Measurements from ENCODE around the gene NCOR2. TPM values are rescaled to one million over a fixed set of nuclear protein-coding genes. Genes with fewer than 3 reads are reported as not detected.
A peak's percentile ranks its signal among the peaks of the same experiment; 100 is the strongest.

Gene NCOR2
- total RNA-seq, 1 donor from 2014 or later, result 32.9 TPM

DNA sequence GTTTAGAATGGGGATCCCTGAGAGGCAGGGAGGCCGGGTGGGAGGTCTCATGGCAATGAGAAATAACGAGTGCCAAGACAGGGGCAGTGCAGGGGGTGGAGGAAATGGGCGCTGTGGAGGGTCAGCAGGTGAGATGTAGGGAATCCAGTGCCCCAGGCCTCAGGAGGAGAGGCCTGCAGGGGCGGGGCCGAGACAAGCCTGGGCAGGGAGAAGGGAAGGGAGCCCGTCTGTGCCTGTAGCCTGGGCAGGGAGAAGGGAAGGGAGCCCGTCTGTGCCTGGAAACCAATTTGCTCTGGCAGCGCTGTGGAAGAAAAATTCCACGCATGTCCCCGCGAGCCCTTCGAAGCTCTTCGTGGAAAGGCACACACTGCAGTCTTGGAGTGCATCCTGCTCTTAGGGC lies 10.6 kb upstream of the NCOR2 start:
- Histone ChIP-seq H3K9me3 (ENCODE audit: control insufficient read depth in 3 of 3, low read length in 3 of 3) (peaks cover 0 to 5% (median 2%) of the 10 kb centered on the region in 3 donors), H3K36me3 (ENCODE audit: control insufficient read depth in 3 of 3, insufficient read depth in 3 of 3, low read length in 3 of 3) (no peaks in the 10 kb centered on the region), H3K9ac (ENCODE audit: low read depth in 1 of 3, low read length in 3 of 3) (no peak overlapping the region), H3K27me3 (ENCODE audit: control insufficient read depth in 3 of 3, insufficient read depth in 3 of 3, low read length in 3 of 3) (no peaks in the 10 kb centered on the region), H3K4me3 (ENCODE audit: low read length in 3 of 3) (no peak overlapping the region), H3K4me1 (ENCODE audit: control insufficient read depth in 3 of 3, insufficient read depth in 3 of 3, low read length in 3 of 3) (peaks cover 5 to 8% (median 7%) of the 10 kb centered on the region in 3 donors), H3K27ac (ENCODE audit: low read depth, low read length) (no peak overlapping the region)

- Histone ChIP-seq H3K27me3 (ENCODE audit: control insufficient read depth in 3 of 3, insufficient read depth in 3 of 3, low read length in 3 of 3) (no peaks in the 10 kb centered on the region), H3K27ac (ENCODE audit: low read depth, low read length) (no peak overlapping the region), H3K9ac (ENCODE audit: low read depth in 1 of 3, low read length in 3 of 3) (no peak overlapping the region), H3K9me3 (ENCODE audit: control insufficient read depth in 3 of 3, low read length in 3 of 3) (peaks cover 0 to 5% (median 2%) of the 10 kb centered on the region in 3 donors), H3K4me1 (ENCODE audit: control insufficient read depth in 3 of 3, insufficient read depth in 3 of 3, low read length in 3 of 3) (peaks cover 3 to 6% (median 5%) of the 10 kb centered on the region in 3 donors), H3K4me3 (ENCODE audit: low read length in 3 of 3) (no peak overlapping the region), H3K36me3 (ENCODE audit: control insufficient read depth in 3 of 3, insufficient read depth in 3 of 3, low read length in 3 of 3) (no peaks in the 10 kb centered on the region)
Observed at GRCh38 chr12:124577374-124577773, 10.0 kb upstream of the NCOR2 start.

- no peaks in the 10 kb centered on the region for H3K36me3 ChIP-seq (ENCODE audit: control insufficient read depth in 3 of 3, insufficient read depth in 3 of 3, low read length in 3 of 3)
- no peaks in the 10 kb centered on the region for H3K27me3 ChIP-seq (ENCODE audit: control insufficient read depth in 3 of 3, insufficient read depth in 3 of 3, low read length in 3 of 3)
- no peak overlapping the region for H3K4me3 ChIP-seq (ENCODE audit: low read length in 3 of 3)
- no peak overlapping the region for H3K27ac ChIP-seq (ENCODE audit: low read depth, low read length)
- H3K9me3 ChIP-seq (ENCODE audit: control insufficient read depth in 3 of 3, low read length in 3 of 3), result peaks cover 0 to 5% (median 2%) of the 10 kb centered on the region in 3 donors
- no peaks in the 10 kb centered on the region for H3K4me1 ChIP-seq (ENCODE audit: control insufficient read depth in 3 of 3, insufficient read depth in 3 of 3, low read length in 3 of 3)
- no peak overlapping the region for H3K9ac ChIP-seq (ENCODE audit: low read depth in 1 of 3, low read length in 3 of 3)
Observed at GRCh38 chr12:124576061-124576650, 8.7 kb upstream of the NCOR2 start.

GRCh38 chr12:124573839-124574786 lies 6.7 kb upstream of the NCOR2 start:
- Histone ChIP-seq H3K27ac (ENCODE audit: low read depth, low read length) (no peak overlapping the region), H3K4me3 (ENCODE audit: low read length in 3 of 3) (no peak overlapping the region), H3K9ac (ENCODE audit: low read depth in 1 of 3, low read length in 3 of 3) (no peak overlapping the region), H3K4me1 (ENCODE audit: control insufficient read depth in 3 of 3, insufficient read depth in 3 of 3, low read length in 3 of 3) (peaks cover 4 to 7% (median 5%) of the 10 kb centered on the region in 3 donors), H3K36me3 (ENCODE audit: control insufficient read depth in 3 of 3, insufficient read depth in 3 of 3, low read length in 3 of 3) (no peaks in the 10 kb centered on the region), H3K27me3 (ENCODE audit: control insufficient read depth in 3 of 3, insufficient read depth in 3 of 3, low read length in 3 of 3) (no peaks in the 10 kb centered on the region), H3K9me3 (ENCODE audit: control insufficient read depth in 3 of 3, low read length in 3 of 3) (peaks cover 0 to 5% (median 0%) of the 10 kb centered on the region in 3 donors)

GRCh38 chr12:124571556-124571955 lies 4.1 kb upstream of the NCOR2 start:
- Histone ChIP-seq H3K4me1 (ENCODE audit: control insufficient read depth in 3 of 3, insufficient read depth in 3 of 3, low read length in 3 of 3) (peaks cover 15 to 19% (median 17%) of the 10 kb centered on the region in 3 donors), H3K9ac (ENCODE audit: low read depth in 1 of 3, low read length in 3 of 3) (no peak overlapping the region), H3K9me3 (ENCODE audit: control insufficient read depth in 3 of 3, low read length in 3 of 3) (no peaks in the 10 kb centered on the region), H3K36me3 (ENCODE audit: control insufficient read depth in 3 of 3, insufficient read depth in 3 of 3, low read length in 3 of 3) (no peaks in the 10 kb centered on the region), H3K27ac (ENCODE audit: low read depth, low read length) (no peak overlapping the region), H3K27me3 (ENCODE audit: control insufficient read depth in 3 of 3, insufficient read depth in 3 of 3, low read length in 3 of 3) (no peaks in the 10 kb centered on the region), H3K4me3 (ENCODE audit: low read length in 3 of 3) (no peak overlapping the region)

DNA sequence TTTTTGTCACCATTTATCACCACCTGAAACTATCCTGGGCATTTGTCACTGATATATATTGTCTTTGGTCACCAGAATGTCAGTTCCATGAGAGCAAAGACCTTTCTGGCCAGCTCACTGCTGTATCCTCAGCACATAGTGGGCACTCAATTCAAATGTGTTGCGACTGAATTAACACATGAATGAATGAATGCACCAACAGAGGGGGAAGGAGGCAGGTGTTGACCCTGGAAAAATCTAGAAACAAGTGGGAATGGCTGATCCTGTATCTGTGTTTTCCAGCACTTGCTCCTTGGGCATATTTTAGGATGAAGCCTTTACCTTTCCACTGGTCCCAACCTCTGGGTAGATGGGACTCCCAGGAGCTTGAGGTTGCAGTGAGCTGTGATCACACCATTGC lies 3.4 kb upstream of the NCOR2 start:
- no peak overlapping the region for H3K9ac ChIP-seq (ENCODE audit: low read depth in 1 of 3, low read length in 3 of 3)
- no peaks in the 10 kb centered on the region for H3K27me3 ChIP-seq (ENCODE audit: control insufficient read depth in 3 of 3, insufficient read depth in 3 of 3, low read length in 3 of 3)
- H3K4me1 ChIP-seq (ENCODE audit: control insufficient read depth in 3 of 3, insufficient read depth in 3 of 3, low read length in 3 of 3), result peaks cover 15 to 20% (median 18%) of the 10 kb centered on the region in 3 donors
- no peak overlapping the region for H3K4me3 ChIP-seq (ENCODE audit: low read length in 3 of 3)
- H3K36me3 ChIP-seq (ENCODE audit: control insufficient read depth in 3 of 3, insufficient read depth in 3 of 3, low read length in 3 of 3), result no peaks in the 10 kb centered on the region
- H3K9me3 ChIP-seq (ENCODE audit: control insufficient read depth in 3 of 3, low read length in 3 of 3), result no peaks in the 10 kb centered on the region
- H3K27ac ChIP-seq (ENCODE audit: low read depth, low read length), result no peak overlapping the region

GRCh38 chr12:124569375-124570148 lies 2.1 kb upstream of the NCOR2 start:
- Histone ChIP-seq H3K9ac (ENCODE audit: low read depth in 1 of 3, low read length in 3 of 3) (peak overlapping the region in 1 of 3 donors; percentile 40), H3K27ac (ENCODE audit: low read depth, low read length) (peak overlapping the region; percentile 80), H3K36me3 (ENCODE audit: control insufficient read depth in 3 of 3, insufficient read depth in 3 of 3, low read length in 3 of 3) (no peaks in the 10 kb centered on the region)

GRCh38 chr12:124568431-124569374 lies 1.3 kb upstream of the NCOR2 start:
- Histone ChIP-seq H3K27ac (ENCODE audit: low read depth, low read length) (peak overlapping the region; percentile 80), H3K9me3 (ENCODE audit: control insufficient read depth in 3 of 3, low read length in 3 of 3) (no peaks in the 10 kb centered on the region), H3K36me3 (ENCODE audit: control insufficient read depth in 3 of 3, insufficient read depth in 3 of 3, low read length in 3 of 3) (no peaks in the 10 kb centered on the region), H3K4me3 (ENCODE audit: low read length in 3 of 3) (peak overlapping the region in 1 of 3 donors; percentile 11), H3K9ac (ENCODE audit: low read depth in 1 of 3, low read length in 3 of 3) (peak overlapping the region in 2 of 3 donors; percentile 72 to 84), H3K27me3 (ENCODE audit: control insufficient read depth in 3 of 3, insufficient read depth in 3 of 3, low read length in 3 of 3) (no peaks in the 10 kb centered on the region), H3K4me1 (ENCODE audit: control insufficient read depth in 3 of 3, insufficient read depth in 3 of 3, low read length in 3 of 3) (peaks cover 27 to 37% (median 33%) of the 10 kb centered on the region in 3 donors)

More at GRCh38 chr12:124569375-124570148, 2.1 kb upstream of the NCOR2 start:
- Histone ChIP-seq H3K27me3 (ENCODE audit: control insufficient read depth in 3 of 3, insufficient read depth in 3 of 3, low read length in 3 of 3) (no peaks in the 10 kb centered on the region), H3K9me3 (ENCODE audit: control insufficient read depth in 3 of 3, low read length in 3 of 3) (no peaks in the 10 kb centered on the region), H3K4me3 (ENCODE audit: low read length in 3 of 3) (no peak overlapping the region), H3K4me1 (ENCODE audit: control insufficient read depth in 3 of 3, insufficient read depth in 3 of 3, low read length in 3 of 3) (peaks cover 24 to 30% (median 27%) of the 10 kb centered on the region in 3 donors)
